Measurements from ENCODE around the gene ZNF474.

The ZNF474 gene

GRCh38 chr5:122129306-122129705, at the start of gene ZNF474:
Gene ZNF474, plus strand, starts transcription at chr5:122129546. Its CDS starts 22,445 bp downstream, at chr5:122151991.
- no peak within 1 kb of the TSS for H3K4me3 ChIP-seq (ENCODE audit: low read depth, low read length)
- TF ChIP-seq, protein P1, sequence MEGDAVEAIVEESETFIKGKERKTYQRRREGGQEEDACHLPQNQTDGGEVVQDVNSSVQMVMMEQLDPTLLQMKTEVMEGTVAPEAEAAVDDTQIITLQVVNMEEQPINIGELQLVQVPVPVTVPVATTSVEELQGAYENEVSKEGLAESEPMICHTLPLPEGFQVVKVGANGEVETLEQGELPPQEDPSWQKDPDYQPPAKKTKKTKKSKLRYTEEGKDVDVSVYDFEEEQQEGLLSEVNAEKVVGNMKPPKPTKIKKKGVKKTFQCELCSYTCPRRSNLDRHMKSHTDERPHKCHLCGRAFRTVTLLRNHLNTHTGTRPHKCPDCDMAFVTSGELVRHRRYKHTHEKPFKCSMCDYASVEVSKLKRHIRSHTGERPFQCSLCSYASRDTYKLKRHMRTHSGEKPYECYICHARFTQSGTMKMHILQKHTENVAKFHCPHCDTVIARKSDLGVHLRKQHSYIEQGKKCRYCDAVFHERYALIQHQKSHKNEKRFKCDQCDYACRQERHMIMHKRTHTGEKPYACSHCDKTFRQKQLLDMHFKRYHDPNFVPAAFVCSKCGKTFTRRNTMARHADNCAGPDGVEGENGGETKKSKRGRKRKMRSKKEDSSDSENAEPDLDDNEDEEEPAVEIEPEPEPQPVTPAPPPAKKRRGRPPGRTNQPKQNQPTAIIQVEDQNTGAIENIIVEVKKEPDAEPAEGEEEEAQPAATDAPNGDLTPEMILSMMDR (IDR thresholded peaks at IDR 0.05; ENCODE audit: low read depth, low read length, missing control alignments): no peak
- in situ Hi-C loops (cut with HindIII; ENCODE audit: low sequenced_read_pairs): no loop called here
- DNase-seq (ENCODE audit: low read depth): peak; percentile 98

DNA sequence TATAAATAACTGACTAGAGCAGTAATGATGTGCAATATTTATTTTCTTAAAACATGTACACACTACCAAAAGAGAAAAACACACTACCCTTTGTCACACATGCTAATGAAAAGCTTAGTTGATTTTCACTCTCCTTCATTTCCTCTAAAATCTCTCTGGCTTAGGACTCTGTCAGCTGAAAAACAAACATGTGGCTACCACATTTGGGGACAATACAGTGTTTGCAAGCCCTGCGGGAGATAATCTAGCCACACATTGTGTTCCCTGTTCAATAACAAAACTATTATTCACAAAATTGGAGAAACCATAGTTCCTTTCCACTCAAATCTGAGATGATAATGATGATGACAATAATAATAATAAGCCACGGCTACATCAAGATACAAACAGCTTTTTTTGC, 47.8 kb upstream of the ZNF474 start:
- TF ChIP-seq, protein P1 (IDR thresholded peaks at IDR 0.05; ENCODE audit: low read depth, low read length, missing control alignments): no peak
- no peak overlapping the region for H3K4me3 ChIP-seq (ENCODE audit: low read depth, low read length)
- no peak for DNase-seq (ENCODE audit: low read depth)
- in situ Hi-C loops (cut with HindIII; ENCODE audit: low sequenced_read_pairs): no loop called here

GRCh38 chr5:122083535-122083934, 45.8 kb upstream of the ZNF474 start:
- TF ChIP-seq, protein P1 (IDR thresholded peaks at IDR 0.05; ENCODE audit: low read depth, low read length, missing control alignments): no peak
- H3K4me3 ChIP-seq (ENCODE audit: low read depth, low read length): no peak overlapping the region
- DNase-seq (ENCODE audit: low read depth): no peak
- in situ Hi-C loops (cut with HindIII; ENCODE audit: low sequenced_read_pairs): no loop called here

- TF ChIP-seq, protein P1 (IDR thresholded peaks at IDR 0.05; ENCODE audit: low read depth, low read length, missing control alignments): no peak
- no peak overlapping the region for H3K4me3 ChIP-seq (ENCODE audit: low read depth, low read length)
- DNase-seq (ENCODE audit: low read depth): no peak
- in situ Hi-C loops (cut with HindIII; ENCODE audit: low sequenced_read_pairs): no loop called here
Observed at GRCh38 chr5:122085041-122085440, 44.3 kb upstream of the ZNF474 start.

GRCh38 chr5:122089096-122090013, 40.0 kb upstream of the ZNF474 start:
- TF ChIP-seq, protein P1 (IDR thresholded peaks at IDR 0.05; ENCODE audit: low read depth, low read length, missing control alignments): no peak
- DNase-seq (ENCODE audit: low read depth): peak; percentile 76
- no peak overlapping the region for H3K4me3 ChIP-seq (ENCODE audit: low read depth, low read length)
- in situ Hi-C loops (cut with HindIII; ENCODE audit: low sequenced_read_pairs): no loop called here

GRCh38 chr5:122091936-122092600, 37.3 kb upstream of the ZNF474 start:
- in situ Hi-C loops (cut with HindIII; ENCODE audit: low sequenced_read_pairs): no loop called here
- TF ChIP-seq, protein P1 (IDR thresholded peaks at IDR 0.05; ENCODE audit: low read depth, low read length, missing control alignments): peak; percentile 52
- peak; percentile 56 for DNase-seq (ENCODE audit: low read depth)
- no peak overlapping the region for H3K4me3 ChIP-seq (ENCODE audit: low read depth, low read length)

Data from astrocyte of the cerebellum (primary cell).